NCI-H1105 (cell line): ENCODE measurements around the gene LRRC63.
A peak's percentile ranks its signal among the peaks of the same experiment; 100 is the strongest.
"Not testable (repeated sequence)": the region's sequence is repeated elsewhere in the genome, so short reads cannot be mapped to it uniquely, and the experiment has no call there.

Experiments
- DNase-seq: peaks from one replicate; lab custom pipeline; 2025; lab: John Stamatoyannopoulos, UW

The LRRC63 gene, protein sequence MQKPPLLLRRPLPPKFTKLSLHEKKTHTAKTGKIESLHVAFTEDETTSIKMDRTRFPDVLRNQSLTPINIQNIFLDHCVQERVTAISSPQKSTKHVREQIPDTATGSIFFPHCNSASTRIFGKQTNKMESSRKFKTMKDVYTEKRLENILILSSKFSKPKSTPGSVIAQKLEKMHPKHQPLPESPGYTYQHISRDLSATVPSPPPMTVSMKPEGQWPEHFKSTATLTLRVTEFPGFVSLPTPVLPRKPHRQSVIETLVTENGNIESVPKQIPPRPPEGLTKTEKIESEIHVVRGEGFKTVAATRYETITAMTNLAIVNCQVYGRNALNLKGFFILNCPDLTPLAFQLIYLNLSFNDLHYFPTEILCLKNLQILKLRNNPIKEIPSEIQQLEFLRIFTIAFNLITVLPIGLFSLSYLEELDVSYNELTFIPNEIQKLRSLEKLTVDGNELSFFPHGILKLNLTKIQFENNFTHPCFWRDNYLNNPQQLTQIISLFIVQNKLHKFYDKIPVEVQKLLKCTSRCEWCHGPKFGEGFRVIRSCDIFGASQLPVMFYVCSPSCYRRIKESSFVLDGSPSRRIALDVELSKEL

DNA sequence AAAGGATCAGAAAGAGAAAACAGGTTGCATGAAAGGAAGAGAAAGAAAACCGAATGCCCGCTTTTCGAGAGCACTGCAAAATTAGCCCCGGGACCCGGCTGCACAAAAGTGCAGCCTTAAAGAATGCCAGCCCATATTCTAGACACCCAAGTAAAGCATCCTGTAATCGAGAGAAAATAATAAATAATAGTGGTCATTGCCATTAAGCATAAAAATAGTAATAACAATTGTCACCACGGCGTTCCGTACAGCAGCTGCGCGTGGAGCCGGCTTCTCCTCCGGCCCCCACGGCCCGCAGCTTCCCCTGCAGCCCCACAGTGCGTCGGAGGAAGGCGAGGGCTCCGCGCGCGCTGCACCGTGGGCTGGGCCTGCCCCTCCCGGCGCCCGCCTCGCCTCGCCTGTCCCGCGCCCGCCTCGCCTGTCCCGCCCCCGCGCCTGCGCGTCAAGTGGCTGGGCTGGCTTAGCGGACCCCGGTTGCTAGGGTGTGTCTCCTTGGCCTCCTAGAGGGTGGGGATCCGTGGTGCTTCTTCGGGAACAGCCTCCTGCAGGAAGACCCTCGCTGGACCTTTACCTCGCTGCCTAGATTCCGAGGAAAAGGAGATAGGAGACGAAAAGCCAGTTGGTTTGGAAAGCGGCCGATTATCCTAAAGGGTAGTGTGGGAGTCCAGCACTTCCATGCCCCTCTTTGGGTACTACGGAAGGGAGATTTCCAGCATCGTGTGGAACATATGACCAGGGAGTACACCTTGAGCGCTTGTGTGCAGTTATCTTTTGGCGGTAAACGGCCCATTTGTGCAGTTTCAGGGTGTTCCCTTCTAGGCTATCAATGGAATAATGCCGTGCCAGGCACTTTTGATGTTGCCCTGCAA, at the start of gene LRRC63:
LRRC63 (plus strand) TSS at position 446 of the 869 bp plus-strand sequence. CDS start 1,107 bp downstream, outside the sequence.
- DNase-seq, result peak; percentile 66

DNA sequence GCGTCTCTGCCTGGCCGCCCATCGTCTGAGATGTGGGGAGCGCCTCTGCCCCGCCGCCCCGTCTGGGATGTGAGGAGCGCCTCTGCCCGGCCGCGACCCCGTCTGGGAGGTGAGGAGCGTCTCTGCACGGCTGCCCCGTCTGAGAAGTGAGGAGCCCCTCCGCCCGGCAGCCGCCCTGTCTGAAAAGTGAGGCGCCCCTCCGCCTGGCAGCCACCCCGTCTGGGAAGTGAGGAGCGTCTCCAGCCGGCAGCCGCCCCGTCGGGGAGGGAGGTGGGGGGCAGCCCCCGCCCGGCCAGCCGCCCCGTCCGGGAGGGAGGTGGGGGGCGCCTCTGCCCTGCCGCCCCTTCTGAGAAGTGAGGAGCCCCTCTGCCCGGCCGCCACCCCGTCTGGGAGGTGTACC, 49.0 kb upstream of the LRRC63 start:
- not testable (repeated sequence) for DNase-seq

DNA sequence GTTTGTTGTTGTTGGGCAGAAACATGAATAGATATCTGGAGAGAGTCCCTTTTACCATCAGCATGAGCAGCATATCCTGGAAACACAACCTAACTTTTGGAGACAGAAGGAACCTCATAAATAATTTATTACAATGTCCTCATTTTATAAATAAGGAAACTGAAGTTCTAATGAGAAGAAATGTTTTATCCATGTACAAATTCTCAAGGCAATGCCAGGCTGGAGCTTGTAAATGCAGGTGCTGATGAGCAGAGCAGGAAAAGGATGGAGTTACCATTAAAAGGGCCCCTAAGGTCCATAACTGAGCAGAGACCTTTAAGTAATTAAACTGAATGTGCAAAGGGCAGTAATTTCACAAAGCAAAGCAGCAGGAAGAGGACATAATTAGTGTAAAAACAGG, 47.1 kb upstream of the LRRC63 start:
- no peak for DNase-seq

DNA sequence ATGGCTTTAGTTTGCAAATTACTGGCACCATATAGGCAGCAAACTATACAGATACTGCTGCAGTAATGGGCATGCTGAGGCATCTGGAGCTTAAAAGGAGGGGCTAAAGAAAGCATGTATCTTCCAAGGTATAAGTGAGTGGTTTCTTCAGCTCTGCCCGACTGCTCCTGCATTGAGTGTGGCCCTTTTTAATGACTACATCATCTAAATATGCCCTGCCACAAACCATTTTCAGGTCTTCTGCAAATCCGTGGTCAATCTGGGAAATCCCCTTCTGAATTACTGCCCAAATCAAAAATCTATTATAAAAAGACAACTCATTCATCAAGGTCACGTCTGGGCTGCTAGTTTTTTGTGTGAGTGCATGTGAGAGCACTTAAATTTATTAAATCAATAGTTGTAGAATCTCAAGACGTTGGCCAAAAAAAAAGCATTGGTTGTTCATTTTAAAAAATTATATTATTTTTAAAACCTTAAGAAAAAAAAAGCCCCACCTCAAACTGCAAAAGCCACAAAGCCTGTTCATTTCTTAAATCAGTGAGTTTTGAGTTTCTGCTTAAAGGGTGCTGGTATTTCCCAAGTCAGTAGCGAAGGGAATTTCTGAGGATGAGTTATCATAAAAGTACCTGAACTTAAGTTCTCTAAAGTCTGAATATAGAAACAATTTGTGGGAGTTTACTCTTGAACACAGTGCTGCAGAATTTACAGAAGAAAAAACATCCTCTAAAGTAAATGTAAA, 46.1 kb upstream of the LRRC63 start:
- no peak for DNase-seq

DNA sequence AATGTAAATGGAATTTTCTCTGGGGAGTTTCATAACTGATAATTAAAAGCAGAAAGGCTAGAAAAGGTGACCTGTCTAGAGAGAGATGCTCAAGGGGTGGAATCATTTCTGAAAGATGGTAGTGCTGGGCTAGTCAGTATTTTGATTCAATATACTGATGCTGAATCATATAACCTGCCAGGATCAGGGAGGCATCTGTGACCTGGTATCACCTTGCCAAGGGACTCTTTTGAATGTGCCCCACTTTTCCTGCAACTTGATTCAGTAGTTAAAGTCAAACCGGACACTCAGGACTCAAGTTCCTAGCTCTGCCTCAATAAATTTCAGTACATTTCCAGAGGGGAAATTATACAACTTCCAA, 45.5 kb upstream of the LRRC63 start:
- DNase-seq, result no peak

DNA sequence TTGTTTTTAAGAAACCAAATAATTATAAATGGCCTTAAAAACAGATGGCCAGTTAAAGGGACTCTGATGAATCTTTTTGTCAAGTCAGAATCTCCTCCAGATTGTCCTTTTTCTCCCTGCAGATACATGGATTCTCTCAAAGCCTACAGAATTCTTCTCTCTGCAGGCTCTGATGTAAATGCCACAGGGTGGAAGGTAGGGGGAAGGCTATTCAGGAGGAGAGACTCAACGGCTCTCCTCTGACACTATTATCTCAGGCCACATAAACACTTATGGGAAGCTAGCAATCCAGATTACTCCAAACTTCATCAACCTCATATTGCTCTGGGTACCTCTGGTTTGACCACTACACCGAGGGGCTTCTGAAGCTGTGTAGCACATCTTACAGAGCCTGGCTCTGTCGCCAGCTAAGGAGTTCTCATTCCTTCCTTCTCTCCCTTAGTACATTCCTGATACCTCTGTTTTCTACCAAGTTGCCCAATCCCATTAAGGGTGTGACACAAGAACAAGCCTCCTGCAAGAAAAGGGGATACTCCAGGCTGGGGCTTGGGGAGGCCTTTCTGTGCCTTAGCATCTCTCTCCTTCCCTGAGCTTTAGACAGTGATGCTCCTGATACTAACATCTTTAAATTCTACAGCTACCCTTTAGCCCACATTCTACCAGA, 44.6 kb upstream of the LRRC63 start:
- DNase-seq, result no peak

DNA sequence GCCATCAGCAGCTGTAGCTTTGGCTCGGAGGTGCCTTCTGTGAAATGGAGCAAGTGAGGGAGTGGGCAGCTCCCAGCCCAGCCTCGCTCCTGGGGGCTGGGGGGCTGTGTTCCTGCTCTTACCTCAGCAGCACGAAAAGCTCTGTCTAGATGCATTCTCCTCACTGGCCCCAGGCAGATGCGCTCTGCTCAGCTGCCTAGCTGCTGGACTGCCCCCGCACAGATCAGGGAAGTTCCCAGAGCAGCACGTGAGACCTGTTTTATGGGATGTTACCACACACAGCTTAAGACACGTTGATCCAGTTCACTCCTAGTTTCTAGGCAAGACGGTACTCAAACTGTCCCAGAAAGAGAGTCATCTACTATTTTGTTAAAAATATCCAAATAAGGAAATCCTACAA, 43.4 kb upstream of the LRRC63 start:
- DNase-seq, result no peak

DNA sequence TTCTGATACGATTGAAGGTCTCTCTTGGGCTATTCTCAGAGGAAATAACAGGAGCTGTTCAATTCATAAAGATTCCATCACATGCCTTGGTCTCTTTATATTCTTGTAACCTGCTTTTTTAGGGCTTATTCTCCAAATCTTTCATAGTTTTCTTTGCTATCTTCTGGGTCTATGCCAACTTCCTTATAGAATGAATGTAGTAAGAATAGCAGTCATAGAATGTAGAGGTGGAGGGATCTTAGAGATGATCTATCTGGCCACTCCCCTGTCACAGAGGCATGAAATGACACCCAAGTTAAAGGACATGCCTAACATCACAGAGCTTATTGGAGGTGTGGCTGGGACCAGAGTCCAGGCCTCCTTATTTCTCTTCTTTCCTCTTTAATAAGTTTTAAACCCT, 42.9 kb upstream of the LRRC63 start:
- no peak for DNase-seq

DNA sequence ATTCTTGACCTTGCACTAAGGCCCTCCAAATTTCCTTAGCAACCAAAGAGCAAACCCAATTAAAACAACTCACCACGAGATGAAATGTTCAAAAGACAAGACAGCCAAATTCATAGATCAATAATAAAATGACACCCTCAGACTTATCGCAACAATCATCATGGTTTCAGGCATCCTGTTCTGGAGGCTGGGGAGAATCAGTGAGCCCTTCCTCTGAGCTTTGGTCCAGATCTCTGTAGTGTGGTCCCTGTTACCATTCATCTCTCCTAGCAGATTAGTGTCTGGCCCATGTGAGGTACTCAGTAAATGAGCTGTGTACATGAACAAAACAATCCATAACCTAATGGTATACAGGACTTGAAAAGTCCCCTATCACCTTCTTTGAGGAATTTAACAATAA, 42.0 kb upstream of the LRRC63 start:
- no peak for DNase-seq

DNA sequence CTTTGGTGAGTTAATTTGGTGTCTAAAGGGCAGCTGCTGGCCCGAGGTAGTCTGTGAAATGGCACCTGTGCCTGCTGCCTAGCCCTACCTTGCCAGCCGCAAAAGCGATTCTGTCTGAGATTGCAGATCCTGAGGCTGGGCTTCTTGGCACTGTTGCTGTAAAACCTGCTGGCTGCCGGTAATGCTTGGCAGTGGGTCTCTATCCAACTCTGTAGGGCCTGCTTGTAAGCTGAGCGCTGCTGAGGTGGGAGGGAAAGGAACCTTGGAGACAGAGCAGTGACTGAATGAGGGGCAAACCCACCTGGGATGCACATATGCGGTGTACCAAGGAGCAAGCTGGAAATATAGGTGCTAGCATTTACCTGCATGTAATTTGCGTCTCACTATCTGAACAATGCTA, 41.5 kb upstream of the LRRC63 start:
- DNase-seq, result no peak

DNA sequence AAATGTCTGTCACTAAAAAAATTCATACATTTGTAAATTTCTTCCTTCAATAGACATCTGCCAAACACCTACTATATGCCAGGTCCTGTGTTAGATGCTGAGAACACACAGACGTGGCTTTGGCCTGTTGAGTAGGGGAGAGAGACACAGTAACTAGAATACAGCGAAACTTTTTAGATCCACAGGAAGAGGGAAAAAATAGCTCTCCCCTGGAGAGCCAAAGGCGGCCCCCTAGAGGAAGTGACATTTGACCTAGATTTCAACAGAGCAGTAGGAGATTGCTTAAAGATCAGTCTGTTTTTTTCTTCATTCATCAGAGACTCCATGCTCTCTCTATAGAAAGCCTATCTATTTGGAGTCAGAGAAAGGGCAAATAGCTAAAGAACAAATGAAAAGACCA, 41.0 kb upstream of the LRRC63 start:
- no peak for DNase-seq

DNA sequence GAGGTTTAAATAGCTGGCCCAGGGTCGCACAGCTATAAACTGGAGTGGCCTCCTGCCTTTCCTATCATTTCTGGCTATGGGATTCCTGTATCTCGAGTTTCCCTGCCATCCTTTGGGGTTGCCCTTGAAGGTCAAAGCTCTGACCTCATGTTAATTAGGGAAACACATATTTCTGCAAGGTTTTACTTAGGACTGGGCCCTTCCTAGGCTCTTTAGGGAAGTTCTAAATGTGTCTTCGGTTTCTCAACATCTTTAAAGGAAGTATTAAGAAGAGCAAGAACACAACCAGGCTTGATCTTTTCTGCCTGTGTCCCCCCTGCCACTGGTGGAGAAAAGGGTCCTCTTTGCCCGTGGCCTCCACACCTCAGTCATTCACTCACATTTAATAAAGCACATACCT, 40.5 kb upstream of the LRRC63 start:
- DNase-seq, result no peak

DNA sequence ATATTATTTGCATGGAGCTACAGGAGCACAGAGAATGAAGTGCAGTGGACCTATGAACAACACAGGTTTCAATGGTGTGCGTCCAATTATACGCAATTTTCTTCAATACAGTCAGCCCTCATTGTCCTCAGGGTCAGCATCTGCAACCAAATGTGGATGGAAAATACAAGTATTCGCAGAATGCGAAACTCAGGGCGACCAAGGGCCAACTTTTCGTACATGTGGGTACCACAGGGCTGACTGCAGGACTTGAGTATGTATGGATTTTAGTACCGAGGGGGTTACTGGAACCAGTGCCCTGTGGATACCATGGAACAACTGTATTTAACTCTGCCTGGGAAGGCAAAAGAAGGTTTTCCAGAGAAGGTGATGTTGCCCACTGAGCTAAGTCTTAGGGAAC, 40.0 kb upstream of the LRRC63 start:
- no peak for DNase-seq

DNA sequence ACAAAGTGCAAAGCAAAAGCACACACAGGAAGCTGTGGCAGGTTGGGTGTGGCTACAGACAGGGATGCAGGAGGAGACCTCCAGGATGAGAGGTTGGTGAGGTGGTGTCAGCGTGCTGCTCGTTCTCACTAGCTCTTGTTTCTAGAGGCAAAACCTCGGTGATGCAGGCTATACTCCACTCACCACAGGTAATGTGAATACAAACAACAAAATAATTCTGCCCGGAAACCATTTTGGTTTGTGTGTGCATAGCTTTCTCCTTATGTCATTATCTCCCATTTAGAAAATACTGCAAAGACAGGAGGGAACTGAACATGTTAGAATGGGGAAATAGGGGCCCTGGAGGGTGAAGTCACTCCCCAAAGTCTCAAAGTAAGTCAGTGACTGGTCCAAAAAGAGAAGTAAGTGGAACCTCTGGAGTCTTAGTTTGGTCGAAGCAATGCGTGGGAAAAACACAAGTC, 39.2 kb upstream of the LRRC63 start:
- no peak for DNase-seq

DNA sequence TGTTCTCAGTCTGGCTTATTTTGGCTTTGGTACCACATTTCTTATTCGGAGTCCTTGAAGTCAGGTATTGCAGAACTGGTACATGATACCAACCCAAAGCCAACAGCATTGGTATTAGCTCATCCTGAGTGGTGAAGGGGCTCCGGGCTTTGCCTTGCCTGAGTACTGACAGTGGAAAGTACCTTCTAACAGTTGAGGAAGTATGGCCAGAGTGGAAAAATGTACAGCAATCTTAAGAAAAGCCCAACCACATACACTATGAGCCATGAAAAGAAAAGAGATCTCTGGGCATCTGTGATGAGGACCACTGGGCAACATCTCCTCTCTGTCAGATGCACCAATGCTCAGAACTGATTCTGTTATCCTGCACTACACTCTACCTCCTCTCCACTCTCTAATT, 38.1 kb upstream of the LRRC63 start:
- DNase-seq, result no peak

DNA sequence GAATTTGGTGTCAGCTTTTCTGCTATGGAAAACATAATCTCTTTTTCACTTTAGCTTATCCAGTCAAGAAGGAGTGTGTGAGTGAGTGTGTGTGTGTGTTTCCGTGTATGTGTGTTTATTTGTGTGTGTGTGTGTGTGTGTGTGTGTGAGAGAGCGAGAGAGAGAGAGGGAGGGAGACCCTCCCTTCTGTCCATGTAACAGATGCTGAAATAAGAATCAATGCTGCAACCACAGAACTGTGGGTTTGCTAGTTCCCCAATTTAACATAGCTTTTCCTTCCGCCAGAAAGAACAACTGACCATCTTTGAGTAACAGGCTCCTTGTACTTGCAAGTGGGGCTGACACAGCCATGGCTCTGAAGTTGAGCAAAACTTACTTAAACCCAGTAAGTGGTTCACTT, 35.0 kb upstream of the LRRC63 start:
- DNase-seq, result no peak

DNA sequence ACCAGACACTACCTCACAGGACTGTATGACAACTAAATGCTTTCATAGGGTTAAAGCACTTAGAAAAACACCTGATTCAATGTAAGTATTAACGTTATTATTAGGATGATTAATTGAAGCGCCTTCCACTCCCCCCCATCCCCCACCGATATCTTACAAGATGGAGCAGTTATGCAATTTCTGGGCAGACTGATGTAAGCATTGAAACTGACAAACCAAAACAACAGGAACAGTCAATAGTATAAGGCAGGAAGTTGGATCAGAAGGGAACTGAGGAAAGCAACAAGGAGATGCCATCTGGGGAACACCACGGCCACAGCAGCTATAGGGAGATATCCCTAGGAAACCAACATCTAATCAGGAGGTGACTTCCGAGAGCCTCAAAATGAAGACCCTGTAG, 33.6 kb upstream of the LRRC63 start:
- no peak for DNase-seq

DNA sequence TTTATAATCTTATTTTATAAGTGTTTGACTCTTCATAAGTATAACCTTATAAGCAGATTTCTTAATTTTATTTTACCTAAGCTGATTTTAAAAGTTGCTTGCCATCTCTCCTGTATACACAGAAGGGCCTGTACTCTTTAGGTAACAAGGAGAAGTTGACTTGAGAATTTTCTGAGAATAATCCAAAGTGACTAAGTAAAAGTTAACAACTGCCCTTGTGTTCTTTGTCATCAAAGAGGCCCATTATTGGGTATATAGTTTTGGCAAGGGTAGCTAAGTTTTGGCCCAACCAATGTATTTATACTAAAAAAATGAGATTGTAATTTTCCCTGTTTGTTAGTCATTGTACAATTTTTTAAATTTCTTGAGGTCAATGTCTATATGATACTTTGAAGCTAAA, 32.9 kb upstream of the LRRC63 start:
- DNase-seq, result no peak

DNA sequence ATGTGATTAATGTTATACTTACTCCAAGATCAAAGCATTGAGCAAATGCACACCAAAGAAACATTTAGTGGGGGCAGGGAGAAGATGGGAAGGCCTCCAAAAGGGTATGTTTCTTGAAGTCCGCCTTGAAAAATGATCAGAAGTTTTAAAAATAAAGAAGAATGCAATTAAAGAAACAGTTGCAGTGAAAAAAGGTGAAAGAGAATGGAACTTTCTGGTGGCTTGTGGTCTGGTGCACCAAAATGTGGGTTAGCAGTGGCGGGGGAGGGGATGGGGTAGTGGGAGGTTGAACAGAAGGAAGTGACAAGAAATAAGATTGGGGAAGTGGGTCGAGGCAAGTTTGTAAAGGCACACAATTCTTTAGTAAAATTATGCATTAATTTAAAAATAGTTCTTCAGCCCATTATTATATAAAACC, 32.2 kb upstream of the LRRC63 start:
- no peak for DNase-seq

DNA sequence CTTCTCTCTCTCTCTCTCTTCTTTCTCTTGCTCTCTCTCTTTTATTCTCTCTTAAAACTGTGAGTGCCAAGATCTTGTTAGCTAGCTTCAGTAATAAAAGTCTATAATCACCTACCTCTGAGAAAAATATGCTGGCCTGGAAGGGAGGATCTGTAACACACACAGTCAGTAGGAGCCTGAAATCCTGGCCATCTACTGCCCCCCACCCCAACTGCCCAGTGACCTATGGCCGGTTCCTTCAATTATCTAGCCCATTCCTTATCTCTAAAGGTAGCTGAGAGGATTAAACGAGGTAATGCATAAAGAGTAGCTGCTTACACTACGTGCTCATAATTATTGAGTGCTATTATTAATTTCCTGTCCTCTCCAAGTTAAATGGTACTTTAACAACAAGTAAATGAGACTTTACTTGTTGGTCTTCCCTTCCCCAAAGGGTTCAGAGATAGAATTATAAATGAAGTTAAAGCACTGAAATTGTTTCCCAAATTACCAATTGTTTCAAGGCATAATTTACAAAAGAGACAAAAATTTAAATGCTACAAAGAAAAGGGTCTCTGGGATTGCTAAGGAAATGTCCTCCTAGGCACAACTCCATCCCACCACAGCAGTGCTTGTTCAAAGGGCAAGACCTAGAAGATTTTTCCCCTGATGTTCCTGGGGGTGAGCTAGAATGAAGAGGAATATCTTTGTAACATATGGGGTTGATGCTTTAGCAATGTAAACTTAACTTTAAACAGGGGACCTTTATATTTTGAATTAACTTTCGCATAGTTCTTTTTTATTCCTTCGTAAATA, 31.6 kb upstream of the LRRC63 start:
- DNase-seq, result no peak

DNA sequence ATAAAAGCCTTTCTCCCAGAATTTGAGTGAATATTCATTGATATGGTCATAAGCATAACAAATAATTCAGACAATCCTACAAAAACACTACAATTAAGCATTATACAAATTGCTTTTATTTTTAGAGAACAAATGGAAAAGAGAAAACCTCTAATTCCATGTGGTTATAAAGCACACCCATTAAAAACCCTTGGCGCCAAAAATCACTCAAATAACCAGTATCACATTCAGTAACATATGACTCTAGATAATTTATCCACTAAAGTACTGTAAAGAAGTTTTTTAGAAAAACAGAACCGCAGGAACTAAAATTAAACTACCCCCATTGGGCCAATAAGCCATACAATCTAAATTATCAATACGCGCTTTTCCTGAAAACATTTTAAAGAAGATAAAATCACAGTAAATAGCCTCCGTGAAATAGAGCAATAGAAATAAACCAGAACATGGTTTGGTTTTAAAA, 30.3 kb upstream of the LRRC63 start:
- DNase-seq, result no peak
